GM06990 (cell line): ENCODE measurements around the gene HTR3C.
"Not testable (repeated sequence)": the region's sequence is repeated elsewhere in the genome, so short reads cannot be mapped to it uniquely, and the experiment has no call there.

Source experiments
- DNase-seq: peaks from one replicate; pipeline ENCODE4 v3.0.0-alpha.2; 2011; ENCODE audit not compliant: insufficient read length; ENCODE audit errors: extremely low read depth
- H3K27me3 ChIP-seq: replicated peaks from 2 replicates; pipeline ENCODE4 v1.6.0; 2011; ENCODE audit warnings: low read length; ENCODE audit not compliant: control insufficient read depth, insufficient read depth
- H3K36me3 ChIP-seq: 2 replicates; pipeline ENCODE4 v1.5.1; 2011; ENCODE audit warnings: low read length; ENCODE audit not compliant: control insufficient read depth, insufficient read depth
- H3K4me3 ChIP-seq: replicated peaks from 2 replicates; pipeline ENCODE4 v1.5.1; 2011; ENCODE audit warnings: low read depth, mild to moderate bottlenecking, control low read depth, low read length
- TF ChIP-seq, protein P1 (sequence below): IDR thresholded peaks from 2 replicates; pipeline ENCODE4 v1.5.1; 2011; ENCODE audit warnings: low read length, control low read depth, mild to moderate bottlenecking, inconsistent platforms; ENCODE audit not compliant: insufficient read depth, poor library complexity, severe bottlenecking

Gene HTR3C

DNA sequence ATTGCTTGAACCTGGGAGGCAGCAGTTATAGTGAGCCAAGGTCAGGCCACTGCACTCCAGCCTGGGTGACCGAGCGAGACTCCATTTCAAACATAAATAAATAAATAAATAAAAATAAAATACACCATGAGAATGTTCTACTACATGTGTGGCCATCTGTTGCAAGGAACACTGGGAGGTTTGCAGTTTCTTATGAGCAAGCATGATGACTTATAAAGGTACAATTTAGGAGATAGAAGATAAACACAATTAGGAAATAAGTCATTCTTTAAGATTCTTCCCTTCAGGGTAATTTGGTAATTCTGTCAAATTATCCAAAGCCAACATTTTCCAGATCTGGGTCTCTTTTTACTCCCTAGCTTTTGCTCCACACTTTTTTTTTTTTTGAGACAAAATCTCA, 13.4 kb downstream of the HTR3C start:
- DNase-seq = no peak
- TF ChIP-seq, protein P1, sequence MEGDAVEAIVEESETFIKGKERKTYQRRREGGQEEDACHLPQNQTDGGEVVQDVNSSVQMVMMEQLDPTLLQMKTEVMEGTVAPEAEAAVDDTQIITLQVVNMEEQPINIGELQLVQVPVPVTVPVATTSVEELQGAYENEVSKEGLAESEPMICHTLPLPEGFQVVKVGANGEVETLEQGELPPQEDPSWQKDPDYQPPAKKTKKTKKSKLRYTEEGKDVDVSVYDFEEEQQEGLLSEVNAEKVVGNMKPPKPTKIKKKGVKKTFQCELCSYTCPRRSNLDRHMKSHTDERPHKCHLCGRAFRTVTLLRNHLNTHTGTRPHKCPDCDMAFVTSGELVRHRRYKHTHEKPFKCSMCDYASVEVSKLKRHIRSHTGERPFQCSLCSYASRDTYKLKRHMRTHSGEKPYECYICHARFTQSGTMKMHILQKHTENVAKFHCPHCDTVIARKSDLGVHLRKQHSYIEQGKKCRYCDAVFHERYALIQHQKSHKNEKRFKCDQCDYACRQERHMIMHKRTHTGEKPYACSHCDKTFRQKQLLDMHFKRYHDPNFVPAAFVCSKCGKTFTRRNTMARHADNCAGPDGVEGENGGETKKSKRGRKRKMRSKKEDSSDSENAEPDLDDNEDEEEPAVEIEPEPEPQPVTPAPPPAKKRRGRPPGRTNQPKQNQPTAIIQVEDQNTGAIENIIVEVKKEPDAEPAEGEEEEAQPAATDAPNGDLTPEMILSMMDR = no peak
- Histone ChIP-seq H3K36me3 (no peaks in the 10 kb centered on the region), H3K27me3 (no peaks in the 10 kb centered on the region), H3K4me3 (no peak overlapping the region)

DNA sequence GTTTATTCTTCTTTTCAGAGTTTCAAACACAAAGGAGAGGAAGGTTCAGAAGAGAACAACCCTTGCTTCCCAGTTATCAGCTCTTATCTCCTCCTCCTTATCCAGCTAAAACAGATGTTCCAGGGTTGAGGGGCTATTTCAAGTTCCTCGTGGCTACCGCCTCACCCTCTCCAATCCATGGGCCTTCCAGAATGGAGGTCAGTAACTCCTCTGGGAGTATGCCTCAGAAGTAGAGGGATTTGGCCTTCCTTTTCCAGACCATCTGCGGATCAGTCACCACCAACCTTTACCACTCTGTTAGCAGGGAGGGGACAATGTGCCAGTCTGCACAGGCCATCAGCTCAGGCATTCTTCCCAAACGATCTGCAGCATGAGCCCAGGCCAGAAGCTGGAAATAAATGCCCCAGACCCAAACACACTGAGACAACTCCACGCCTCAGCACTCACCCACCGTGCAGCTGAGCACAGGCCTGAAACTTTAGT, 14.8 kb downstream of the HTR3C start:
- TF ChIP-seq, protein P1 = no peak
- H3K4me3 ChIP-seq = no peak overlapping the region

DNA sequence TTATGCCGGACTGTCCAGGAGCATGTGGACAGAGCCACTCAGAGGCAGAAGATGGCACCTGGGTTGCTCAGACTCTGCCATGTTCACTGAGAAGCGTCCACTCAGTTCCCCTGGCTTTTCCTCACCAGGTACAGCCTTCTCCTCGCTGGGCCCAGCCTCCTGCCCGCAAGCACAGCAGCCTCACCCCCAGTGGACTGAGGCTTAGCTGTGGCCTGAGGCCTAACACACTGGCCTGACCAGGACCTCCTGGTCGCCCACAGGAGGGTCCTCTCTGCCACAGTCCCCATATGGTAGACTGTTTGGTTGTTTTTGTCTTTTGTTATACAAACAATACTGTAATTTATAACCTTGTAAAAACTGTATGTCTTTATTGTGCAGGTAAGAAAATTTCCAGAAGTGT, 15.5 kb downstream of the HTR3C start:
- Histone ChIP-seq H3K27me3 (no peaks in the 10 kb centered on the region), H3K4me3 (no peak overlapping the region), H3K36me3 (no peaks in the 10 kb centered on the region)
- TF ChIP-seq, protein P1 = no peak
- no peak for DNase-seq

More for the DNA sequence above, 14.8 kb downstream of the HTR3C start:
- DNase-seq = no peak
- Histone ChIP-seq H3K27me3 (no peaks in the 10 kb centered on the region), H3K36me3 (no peaks in the 10 kb centered on the region)

DNA sequence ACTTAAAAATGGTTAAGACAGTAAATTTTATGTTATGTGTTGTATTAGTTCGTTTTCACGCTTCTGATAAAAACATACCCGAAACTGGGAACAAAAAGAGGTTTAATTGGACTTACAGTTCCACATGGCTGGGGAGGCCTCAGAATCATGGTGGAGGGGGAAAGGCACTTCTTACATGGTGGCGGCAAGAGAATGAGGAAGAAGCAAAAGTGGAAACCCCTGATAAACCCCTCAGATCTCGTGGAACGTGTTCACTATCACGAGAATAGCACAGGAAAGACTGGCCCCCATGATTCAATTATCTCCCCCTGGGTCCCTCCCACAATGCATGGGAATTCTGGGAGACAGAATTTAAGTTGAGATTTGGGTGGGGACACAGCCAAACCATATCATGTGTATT, 18.3 kb downstream of the HTR3C start:
- H3K4me3 ChIP-seq, DNase-seq, H3K27me3 ChIP-seq, H3K36me3 ChIP-seq: not testable (repeated sequence)

DNA sequence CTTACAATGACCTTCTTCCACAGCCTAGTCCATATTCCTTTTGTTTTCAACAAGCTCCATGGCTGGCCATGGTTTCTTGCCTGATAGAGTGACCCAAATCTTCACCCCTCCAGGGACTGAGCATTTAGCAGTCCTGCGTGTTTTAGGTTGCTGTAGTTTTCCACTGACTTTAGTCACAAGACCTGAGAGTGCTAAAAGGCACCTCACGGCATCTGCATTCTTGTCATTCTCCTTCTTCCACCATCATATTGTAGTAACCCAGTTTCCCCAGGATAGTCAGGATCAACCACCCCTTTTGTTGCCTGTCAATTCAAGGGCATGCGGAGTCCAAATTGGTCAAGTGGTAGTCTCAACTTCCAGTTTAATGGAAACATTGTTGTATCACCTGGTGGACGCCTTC, 20.8 kb downstream of the HTR3C start:
- TF ChIP-seq, protein P1 = no peak
- no peak for DNase-seq
- H3K4me3 ChIP-seq = no peak overlapping the region
- H3K36me3 ChIP-seq = no peaks in the 10 kb centered on the region
- no peaks in the 10 kb centered on the region for H3K27me3 ChIP-seq

DNA sequence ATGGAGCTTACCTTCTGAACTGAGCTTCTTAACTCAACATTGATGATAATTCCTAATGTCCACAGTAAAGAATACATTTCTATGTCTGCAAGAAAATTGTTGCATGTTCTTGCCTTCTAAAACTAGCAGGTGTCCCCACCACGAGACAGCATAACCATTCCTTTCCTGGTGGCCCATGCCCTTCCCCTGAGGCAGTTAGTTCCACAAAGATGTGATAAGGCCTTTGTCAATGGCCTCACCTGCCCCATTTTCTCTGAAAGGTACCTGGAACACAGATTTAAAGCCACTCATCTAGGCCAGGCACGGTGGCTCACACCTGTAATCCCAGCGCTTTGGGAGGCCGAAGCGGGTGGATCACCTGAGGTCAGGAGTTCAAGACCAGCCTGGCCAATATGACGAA, 23.1 kb downstream of the HTR3C start:
- H3K27me3 ChIP-seq = no peaks in the 10 kb centered on the region
- DNase-seq = no peak
- H3K36me3 ChIP-seq = no peaks in the 10 kb centered on the region
- no peak overlapping the region for H3K4me3 ChIP-seq
- TF ChIP-seq, protein P1 = no peak
